HT1080 (cell line): ENCODE data around the gene IL17D. TPM values are rescaled to one million over a fixed set of nuclear protein-coding genes. Genes with fewer than 3 reads are reported as not detected.
A peak's percentile ranks its signal among the peaks of the same experiment; 100 is the strongest.
"Not testable (repeated sequence)": the region's sequence is repeated elsewhere in the genome, so short reads cannot be mapped to it uniquely, and the experiment has no call there.

ENCODE experiments used
- DNase-seq: peaks from one replicate; pipeline ENCODE4 v3.0.0-alpha.2; 2015; ENCODE audit warnings: low read depth
- polyA plus RNA-seq, 2 experiments: library from polyadenylated mRNA; depleted of rRNA; stranded (reverse); fragments of >200 nt; gene quantifications; 2 replicates each; pipeline ENCODE4 v1.2.3, GENCODE V29; 2015
- total RNA-seq: library from RNA; depleted of rRNA; stranded (reverse); fragments of >200 nt; shearing (Covaris generic); gene quantifications from 2 replicates; pipeline ENCODE4 v1.2.3, GENCODE V29; 2014; rRNA removed

IL17D gene
- total RNA-seq = 1.7 and 1.8 TPM in 2 replicates
- polyA plus RNA-seq (2015; cell fraction: cytosol; rRNA removed) = 0.47 and 1.3 TPM in 2 replicates
- polyA plus RNA-seq (2015; cell fraction: nucleus; rRNA removed) = 0.39 and 0.84 TPM in 2 replicates

GRCh38 chr13:20702915-20703779 lies at the start of gene IL17D:
IL17D (plus strand) TSS chr13:20703699; CDS start chr13:20704002, 303 bp downstream.
- DNase-seq = no peak

GRCh38 chr13:20654156-20654555 lies 49.3 kb upstream of the IL17D start:
- DNase-seq = peak; percentile 73

- DNase-seq = no peak
These were observed 45.0 kb upstream of the IL17D start for GRCh38 chr13:20658451-20659040.

GRCh38 chr13:20664351-20664750 lies 39.1 kb upstream of the IL17D start:
- no peak for DNase-seq

- no peak for DNase-seq
These were observed 36.6 kb upstream of the IL17D start for GRCh38 chr13:20666948-20667347.

- no peak for DNase-seq
These were observed 35.6 kb upstream of the IL17D start for GRCh38 chr13:20667857-20668437.

GRCh38 chr13:20669162-20669561 lies 34.3 kb upstream of the IL17D start:
- no peak for DNase-seq

- DNase-seq = no peak
These were observed 31.7 kb upstream of the IL17D start for GRCh38 chr13:20671789-20672188.

- DNase-seq = no peak
These were observed 30.7 kb upstream of the IL17D start for GRCh38 chr13:20672772-20673171.

- no peak for DNase-seq
These were observed 29.8 kb upstream of the IL17D start for GRCh38 chr13:20673715-20674114.

GRCh38 chr13:20676213-20676612 lies 27.3 kb upstream of the IL17D start:
- no peak for DNase-seq

GRCh38 chr13:20678606-20679005 lies 24.9 kb upstream of the IL17D start:
- not testable (repeated sequence) for DNase-seq

- DNase-seq = no peak
These were observed 23.6 kb upstream of the IL17D start for GRCh38 chr13:20679879-20680278.

- no peak for DNase-seq
These were observed 23.0 kb upstream of the IL17D start for GRCh38 chr13:20680416-20681080.

- DNase-seq = not testable (repeated sequence)
These were observed 22.0 kb upstream of the IL17D start for GRCh38 chr13:20681481-20681880.

GRCh38 chr13:20682061-20682460 lies 21.4 kb upstream of the IL17D start:
- no peak for DNase-seq

- DNase-seq = no peak
These were observed 19.5 kb upstream of the IL17D start for GRCh38 chr13:20684041-20684440.

GRCh38 chr13:20684546-20684945 lies 19.0 kb upstream of the IL17D start:
- DNase-seq = no peak

- DNase-seq = no peak
These were observed 18.4 kb upstream of the IL17D start for GRCh38 chr13:20685092-20685491.

GRCh38 chr13:20686167-20686566 lies 17.3 kb upstream of the IL17D start:
- DNase-seq = no peak

GRCh38 chr13:20686863-20687579 lies 16.5 kb upstream of the IL17D start:
- no peak for DNase-seq
